Thoracic aorta (tissue), 2 donors: ENCODE data around the gene HMOX2. TPM values are rescaled to one million over a fixed set of nuclear protein-coding genes. Genes with fewer than 3 reads are reported as not detected.

ENCODE experiments used
- ATAC-seq: fragments of 150-250 bp; one replicate; pipeline ENCODE4 v1.8.0; 2017; ENCODE audit warnings: low read depth; ENCODE audit not compliant: insufficient number of reproducible peaks, low FRiP score
- DNase-seq: peaks from one replicate; pipeline ENCODE4 v3.0.0-alpha.2; 2020; ENCODE audit warnings: low spot score
- H3K27ac ChIP-seq, 2 donors: fragments of 200-600 bp; sonication (generic); 1 replicate in 1 of 2; 2 replicates in 1 of 2; pipeline ENCODE4 v1.5.1; 2016; ENCODE audit warnings: mild to moderate bottlenecking in 2 of 2, moderate library complexity in 2 of 2
- H3K27me3 ChIP-seq: fragments of 200-600 bp; sonication (generic); replicated peaks from 2 replicates; pipeline ENCODE4 v1.6.0; 2016; ENCODE audit warnings: mild to moderate bottlenecking; ENCODE audit not compliant: insufficient read depth
- H3K36me3 ChIP-seq: fragments of 200-600 bp; sonication (generic); one replicate; pipeline ENCODE4 v1.5.1; 2016
- H3K4me1 ChIP-seq, 2 donors: fragments of 200-600 bp; sonication (generic); 1 replicate in 1 of 2; 2 replicates in 1 of 2; pipeline versions ENCODE4 v1.5.1 to v1.6.0; 2016; ENCODE audit warnings: low read depth in 2 of 2, mild to moderate bottlenecking in 1 of 2; ENCODE audit not compliant: control insufficient read depth in 1 of 2
- H3K4me3 ChIP-seq: fragments of 200-600 bp; sonication (generic); 2 replicates; pipeline ENCODE4 v1.5.1; 2016; ENCODE audit warnings: mild to moderate bottlenecking
- H3K9me3 ChIP-seq: fragments of 200-600 bp; sonication (generic); 2 replicates; pipeline ENCODE4 v1.5.1; 2016
- CTCF ChIP-seq: fragments of 200-600 bp; sonication (generic); IDR thresholded peaks from one replicate; pipeline ENCODE4 v1.5.1; 2019; ENCODE audit warnings: antibody characterized with exemption
- total RNA-seq, 2 donors: library from RNA; depleted of rRNA; stranded (reverse); fragments of >200 nt; gene quantifications; one replicate each; pipeline versions ENCODE4 v1.1.0 to v1.2.3, GENCODE V29; 2016

Gene HMOX2
- total RNA-seq, 2 donors from 2014 or later, result 35.3 to 43.5 TPM

- no peak for TF ChIP-seq CTCF
- H3K9me3 ChIP-seq, result no peaks in the 10 kb centered on the region
- peak overlapping the region; percentile 78 to 83 for H3K27ac ChIP-seq
- H3K27me3 ChIP-seq, result no peaks in the 10 kb centered on the region
- no peaks in the 10 kb centered on the region for H3K36me3 ChIP-seq
- H3K4me3 ChIP-seq, result peak overlapping the region; percentile 89
- peak; percentile 3 for ATAC-seq
- H3K4me1 ChIP-seq, result peaks cover 17 to 39% of the 10 kb centered on the region in 2 donors
- DNase-seq, result no peak
Observed at GRCh38 chr16:4537376-4538343, 61.5 kb downstream of the HMOX2 start.

GRCh38 chr16:4538350-4539235, 62.4 kb downstream of the HMOX2 start, which contains the start of gene CDIP1:
CDIP1 (minus strand) TSS chr16:4538773; CDS start chr16:4514130, 24,643 bp downstream.
- no peak for TF ChIP-seq CTCF
- DNase-seq (peak; percentile 91), ATAC-seq (peak; percentile 93)
- no peaks in the 10 kb centered on the region for H3K36me3 ChIP-seq
- peak within 1 kb of the TSS; percentile 89 for H3K4me3 ChIP-seq
- no peaks in the 10 kb centered on the region for H3K9me3 ChIP-seq
- peaks cover 17 to 39% of the 10 kb centered on the region in 2 donors for H3K4me1 ChIP-seq
- no peaks in the 10 kb centered on the region for H3K27me3 ChIP-seq
- peak within 1 kb of the TSS; percentile 78 to 83 for H3K27ac ChIP-seq

GRCh38 chr16:4539716-4540284, 63.6 kb downstream of the HMOX2 start:
- TF ChIP-seq CTCF, result no peak
- H3K4me1 ChIP-seq, result peaks cover 17 to 31% of the 10 kb centered on the region in 2 donors
- H3K9me3 ChIP-seq, result no peaks in the 10 kb centered on the region
- ATAC-seq, result no peak
- no peaks in the 10 kb centered on the region for H3K27me3 ChIP-seq
- no peaks in the 10 kb centered on the region for H3K36me3 ChIP-seq
- H3K4me3 ChIP-seq, result no peak overlapping the region
- no peak overlapping the region for H3K27ac ChIP-seq
- no peak for DNase-seq

- Histone ChIP-seq H3K4me1 (no peaks in the 10 kb centered on the region), H3K27me3 (no peaks in the 10 kb centered on the region), H3K9me3 (no peaks in the 10 kb centered on the region), H3K36me3 (no peaks in the 10 kb centered on the region), H3K4me3 (no peak overlapping the region), H3K27ac (no peak overlapping the region)
- TF ChIP-seq CTCF, result no peak
- ATAC-seq (no peak), DNase-seq (no peak)
Observed at GRCh38 chr16:4544473-4544872, 68.3 kb downstream of the HMOX2 start.
